A673 (cell line): ENCODE measurements around the gene DSCAML1.

ENCODE experiments used
- EZH2 ChIP-seq: fragments of 200-600 bp; sonication (generic); IDR thresholded peaks from 2 replicates; pipeline ENCODE4 v1.6.1; 2017; ENCODE audit warnings: borderline replicate concordance, low read depth, mild to moderate bottlenecking, mixed read lengths, antibody characterized with exemption, low read length; ENCODE audit not compliant: poor library complexity, severe bottlenecking
- TF ChIP-seq, protein P1 (sequence below): fragments of 300-800, 200-600 bp; sonication (generic); conservative IDR thresholded peaks from 2 replicates; pipeline ENCODE4 v1.5.1; 2017; ENCODE audit warnings: low read depth, mild to moderate bottlenecking, antibody characterized with exemption, low read length, moderate library complexity, mixed read lengths

DNA sequence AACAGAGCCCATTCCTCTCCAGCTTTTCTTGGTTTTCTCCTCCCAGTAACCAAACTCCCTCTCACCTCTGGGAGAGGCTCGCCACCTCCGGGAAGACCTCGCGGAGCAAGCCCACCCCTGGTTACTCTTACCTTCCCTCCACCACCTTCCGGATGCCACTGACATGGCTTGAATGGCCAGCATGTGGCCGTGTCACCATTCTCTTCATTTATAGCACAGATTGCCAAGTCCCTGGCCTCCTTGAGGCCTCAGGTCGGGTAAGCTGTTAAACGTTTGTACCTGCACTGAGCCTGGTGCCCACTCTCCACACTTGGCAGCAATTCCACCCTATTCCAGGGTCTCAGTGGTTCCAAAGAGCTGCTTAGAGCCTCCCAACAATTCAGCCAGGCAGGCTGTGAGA, 35.5 kb upstream of the DSCAML1 start:
- TF ChIP-seq, protein P1, sequence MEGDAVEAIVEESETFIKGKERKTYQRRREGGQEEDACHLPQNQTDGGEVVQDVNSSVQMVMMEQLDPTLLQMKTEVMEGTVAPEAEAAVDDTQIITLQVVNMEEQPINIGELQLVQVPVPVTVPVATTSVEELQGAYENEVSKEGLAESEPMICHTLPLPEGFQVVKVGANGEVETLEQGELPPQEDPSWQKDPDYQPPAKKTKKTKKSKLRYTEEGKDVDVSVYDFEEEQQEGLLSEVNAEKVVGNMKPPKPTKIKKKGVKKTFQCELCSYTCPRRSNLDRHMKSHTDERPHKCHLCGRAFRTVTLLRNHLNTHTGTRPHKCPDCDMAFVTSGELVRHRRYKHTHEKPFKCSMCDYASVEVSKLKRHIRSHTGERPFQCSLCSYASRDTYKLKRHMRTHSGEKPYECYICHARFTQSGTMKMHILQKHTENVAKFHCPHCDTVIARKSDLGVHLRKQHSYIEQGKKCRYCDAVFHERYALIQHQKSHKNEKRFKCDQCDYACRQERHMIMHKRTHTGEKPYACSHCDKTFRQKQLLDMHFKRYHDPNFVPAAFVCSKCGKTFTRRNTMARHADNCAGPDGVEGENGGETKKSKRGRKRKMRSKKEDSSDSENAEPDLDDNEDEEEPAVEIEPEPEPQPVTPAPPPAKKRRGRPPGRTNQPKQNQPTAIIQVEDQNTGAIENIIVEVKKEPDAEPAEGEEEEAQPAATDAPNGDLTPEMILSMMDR = no peak
- no peak for TF ChIP-seq EZH2
